Panc1 (cell line): ENCODE measurements around the gene SREK1IP1. TPM values are rescaled to one million over a fixed set of nuclear protein-coding genes. Genes with fewer than 3 reads are reported as not detected.

ENCODE experiments used
- ATAC-seq: fragments of 200-7000 bp; cut with Tn5 transposase; 2 replicates; pipeline ENCODE4 v1.9.1; 2020; ENCODE audit warnings: mild to moderate bottlenecking, moderate library complexity
- BruUV-seq: library from RNA; stranded (reverse); fragments of 400-500 nt; replicated peaks from 2 replicates; lab custom pipeline; 2021; lab: Mats Ljungman, UMichigan
- CTCF ChIA-PET: fragments of 300-600 bp; sonication (Branson Sonifier 250); formaldehyde crosslinking; loops from one replicate; lab custom pipeline; 2022; ENCODE audit warnings: antibody characterized with exemption; lab: Charles Lee
- POLR2A ChIA-PET: fragments of 300-600 bp; sonication (Branson Sonifier 250); formaldehyde crosslinking; loops from one replicate; lab custom pipeline; 2022; ENCODE audit warnings: antibody characterized with exemption; lab: Charles Lee
- DNase-seq: peaks from one replicate; pipeline ENCODE4 v3.0.0-alpha.2; 2010; ENCODE audit warnings: low read depth, low spot score
- H3K27ac ChIP-seq: 2 replicates; pipeline ENCODE4 v1.5.1; 2011; ENCODE audit warnings: mild to moderate bottlenecking, low read length, inconsistent platforms
- H3K27me3 ChIP-seq: fragments of 200-500 bp; sonication (Bioruptor generic); 2 replicates; pipeline ENCODE4 v1.6.0; 2014; ENCODE audit warnings: low read length, inconsistent platforms; ENCODE audit not compliant: control insufficient read depth, insufficient read depth
- H3K36me3 ChIP-seq: fragments of 200-500 bp; sonication (Bioruptor generic); 2 replicates; pipeline ENCODE4 v1.5.1; 2014; ENCODE audit warnings: inconsistent platforms, mild to moderate bottlenecking, low read length, moderate library complexity; ENCODE audit not compliant: control insufficient read depth, insufficient read depth
- H3K4me1 ChIP-seq: 2 replicates; pipeline ENCODE4 v1.5.1; 2011; ENCODE audit warnings: inconsistent platforms, mild to moderate bottlenecking, low read length, moderate library complexity; ENCODE audit not compliant: control insufficient read depth, insufficient read depth
- H3K4me3 ChIP-seq, 2 experiments: 2 replicates each; pipeline ENCODE4 v1.5.1; 2011 to 2012; ENCODE audit warnings: low read depth in 2 of 2, low read length in 2 of 2, mild to moderate bottlenecking in 2 of 2, inconsistent platforms in 1 of 2, moderate library complexity in 1 of 2
- H3K9me3 ChIP-seq: fragments of 200-500 bp; sonication (Bioruptor generic); 2 replicates; pipeline ENCODE4 v1.5.1; 2014; ENCODE audit warnings: low read depth, mild to moderate bottlenecking, inconsistent platforms, low read length, moderate library complexity; ENCODE audit not compliant: control insufficient read depth, insufficient read depth
- CTCF ChIP-seq: fragments of 450-650 bp; IDR thresholded peaks from 2 replicates; pipeline ENCODE4 v1.5.1; 2017; ENCODE audit warnings: mild to moderate bottlenecking
- POLR2AphosphoS5 ChIP-seq: IDR thresholded peaks from 2 replicates; pipeline ENCODE4 v1.6.1; 2012; ENCODE audit warnings: mild to moderate bottlenecking, low read depth, low read length, moderate library complexity
- REST ChIP-seq, 2 experiments: IDR thresholded peaks; 2 replicates each; pipeline ENCODE4 v1.6.1; 2011 to 2012; ENCODE audit warnings: low read depth in 2 of 2, control low read depth in 1 of 2, low read length in 1 of 2, mild to moderate bottlenecking in 1 of 2, moderate library complexity in 1 of 2; ENCODE audit not compliant: insufficient read depth in 1 of 2
- SIN3A ChIP-seq: IDR thresholded peaks from 2 replicates; pipeline ENCODE4 v1.6.1; 2012; ENCODE audit warnings: low read depth, mild to moderate bottlenecking, low read length, moderate library complexity, borderline replicate concordance; ENCODE audit not compliant: insufficient read depth
- TCF7L2 ChIP-seq: IDR thresholded peaks from 2 replicates; pipeline ENCODE4 v1.6.1; 2011; ENCODE audit warnings: mild to moderate bottlenecking, low read depth, low read length, inconsistent platforms
- in situ Hi-C: cut with HindIII; loops from 2 replicates; pipeline ENCODE4 v1.10.0; 2016; ENCODE audit warnings: low sequenced_read_pairs, low pct_unique_long_range_greater_than_20kb
- intact Hi-C: fragments of 100-400 bp; cut with micrococcal nuclease; formaldehyde crosslinking; loops from one replicate; pipeline ENCODE4 v1.10.0; 2022; ENCODE audit not compliant: unreplicated experiment
- total RNA-seq: library from RNA; stranded (reverse); gene quantifications from one replicate; pipeline ENCODE4 v1.2.1, GENCODE V29; 2021; ENCODE audit not compliant: unreplicated experiment

Gene SREK1IP1
- total RNA-seq, 1 experiment from 2014 or later, result 13.3 TPM

- Histone ChIP-seq H3K4me3 (no peak overlapping the region), H3K27ac (no peak overlapping the region), H3K4me1 (peaks cover 8% of the 10 kb centered on the region), H3K9me3 (no peaks in the 10 kb centered on the region), H3K27me3 (no peaks in the 10 kb centered on the region), H3K36me3 (peaks cover 4% of the 10 kb centered on the region)
- POLR2A ChIA-PET, result no interaction called here
- in situ Hi-C loops (no loop called here), intact Hi-C loops (no loop called here)
- DNase-seq (no peak), ATAC-seq (no peak)
- CTCF ChIA-PET, result no interaction called here
- no peak for TF ChIP-seq CTCF
- no peak for TF ChIP-seq TCF7L2
- BruUV-seq, result no TSS peak
Measured at GRCh38 chr5:64763948-64764503, 4.5 kb downstream of the SREK1IP1 start.

GRCh38 chr5:64759960-64760660, 8.4 kb downstream of the SREK1IP1 start:
- no TSS peak for BruUV-seq
- Histone ChIP-seq H3K4me3 (no peak overlapping the region), H3K4me1 (no peaks in the 10 kb centered on the region), H3K27me3 (no peaks in the 10 kb centered on the region), H3K9me3 (no peaks in the 10 kb centered on the region), H3K36me3 (peaks cover 2% of the 10 kb centered on the region; the same call in 1 of the 2 replicates), H3K27ac (no peak overlapping the region)
- ATAC-seq (no peak), DNase-seq (no peak)
- CTCF ChIA-PET, result no interaction called here
- in situ Hi-C loops (no loop called here), intact Hi-C loops (no loop called here)
- TF ChIP-seq SIN3A (no peak), REST (IDR thresholded peaks at IDR 0.05; ENCODE audit: insufficient read depth in 1 of 2, low read depth in 2 of 2, low read length in 1 of 2) (no peak), TCF7L2 (no peak), POLR2AphosphoS5 (no peak), CTCF (no peak)
- POLR2A ChIA-PET, result no interaction called here
